Measurements from ENCODE around the gene ERICH6.

ERICH6 gene

DNA sequence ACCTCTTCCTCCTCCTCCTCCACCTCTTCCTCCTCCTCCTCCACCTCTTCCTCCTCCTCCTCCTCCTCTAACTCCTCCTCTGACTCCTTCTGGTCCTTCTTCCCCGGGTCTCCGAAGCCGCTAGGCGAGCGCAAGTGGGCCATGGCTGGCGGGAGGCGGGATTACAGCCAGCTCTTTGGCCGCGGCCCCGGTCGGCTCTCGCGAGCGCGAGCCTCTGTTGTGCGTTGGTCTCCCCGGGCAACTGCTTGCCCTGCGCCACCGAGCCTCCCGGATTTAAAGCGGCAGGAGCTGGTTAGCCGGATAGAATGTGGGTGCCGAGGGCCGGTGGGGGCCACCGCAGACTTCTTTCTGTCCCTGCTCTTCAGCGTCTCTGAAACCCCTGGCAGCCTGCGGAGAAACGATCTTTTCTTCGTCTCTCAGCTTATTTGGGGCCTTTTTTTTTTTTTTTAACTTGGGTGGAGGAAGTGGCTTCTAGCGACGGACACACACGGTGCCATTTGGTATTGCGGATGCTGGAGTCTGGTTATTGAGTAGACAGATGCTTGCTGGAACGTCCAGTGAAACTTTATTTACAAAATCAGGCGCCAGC lies at the start of gene ERICH6:
Gene ERICH6, minus strand, starts transcription at position 165 of the 589 bp plus-strand sequence. Its CDS starts 22 bp downstream, at position 143.
- peak within 1 kb of the TSS; percentile 69 for H3K4me3 ChIP-seq (ENCODE audit: control insufficient read depth, low read depth, low read length)

DNA sequence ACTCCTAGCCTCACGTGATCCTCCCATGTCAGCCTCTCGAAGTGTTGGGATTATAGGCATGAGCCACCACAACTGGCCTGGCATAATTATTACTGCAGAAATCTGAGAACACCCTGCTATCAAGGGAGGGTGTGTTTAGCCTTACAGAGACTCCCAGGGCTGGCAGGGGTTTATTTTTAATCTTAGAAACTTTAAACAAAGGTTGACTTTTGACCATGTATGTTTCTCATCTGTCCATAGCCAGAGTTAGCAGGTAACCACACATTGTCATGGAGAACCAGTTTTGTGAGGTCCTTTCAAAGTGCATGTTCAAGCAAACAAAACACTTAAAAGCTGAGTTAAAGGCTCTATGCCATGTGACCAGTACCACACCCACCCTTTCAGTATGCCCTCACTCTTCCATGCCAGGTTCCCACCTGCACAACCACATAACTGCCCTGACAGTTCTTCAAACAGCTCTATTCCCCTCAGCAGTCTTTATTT lies 48.1 kb upstream of the ERICH6 start:
- TF ChIP-seq, protein P1, sequence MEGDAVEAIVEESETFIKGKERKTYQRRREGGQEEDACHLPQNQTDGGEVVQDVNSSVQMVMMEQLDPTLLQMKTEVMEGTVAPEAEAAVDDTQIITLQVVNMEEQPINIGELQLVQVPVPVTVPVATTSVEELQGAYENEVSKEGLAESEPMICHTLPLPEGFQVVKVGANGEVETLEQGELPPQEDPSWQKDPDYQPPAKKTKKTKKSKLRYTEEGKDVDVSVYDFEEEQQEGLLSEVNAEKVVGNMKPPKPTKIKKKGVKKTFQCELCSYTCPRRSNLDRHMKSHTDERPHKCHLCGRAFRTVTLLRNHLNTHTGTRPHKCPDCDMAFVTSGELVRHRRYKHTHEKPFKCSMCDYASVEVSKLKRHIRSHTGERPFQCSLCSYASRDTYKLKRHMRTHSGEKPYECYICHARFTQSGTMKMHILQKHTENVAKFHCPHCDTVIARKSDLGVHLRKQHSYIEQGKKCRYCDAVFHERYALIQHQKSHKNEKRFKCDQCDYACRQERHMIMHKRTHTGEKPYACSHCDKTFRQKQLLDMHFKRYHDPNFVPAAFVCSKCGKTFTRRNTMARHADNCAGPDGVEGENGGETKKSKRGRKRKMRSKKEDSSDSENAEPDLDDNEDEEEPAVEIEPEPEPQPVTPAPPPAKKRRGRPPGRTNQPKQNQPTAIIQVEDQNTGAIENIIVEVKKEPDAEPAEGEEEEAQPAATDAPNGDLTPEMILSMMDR (IDR thresholded peaks at IDR 0.05; ENCODE audit: control insufficient read depth, insufficient read depth, low read depth, low read length, missing control alignments), result no peak
- DNase-seq (ENCODE audit: low read depth), result no peak
- H3K4me3 ChIP-seq (ENCODE audit: control insufficient read depth, low read depth, low read length), result no peak overlapping the region

More for the DNA sequence above, at the start of gene ERICH6:
- TF ChIP-seq, protein P1 (IDR thresholded peaks at IDR 0.05; ENCODE audit: control insufficient read depth, insufficient read depth, low read depth, low read length, missing control alignments), result peak; percentile 15
- DNase-seq (ENCODE audit: low read depth), result peak; percentile 48

DNA sequence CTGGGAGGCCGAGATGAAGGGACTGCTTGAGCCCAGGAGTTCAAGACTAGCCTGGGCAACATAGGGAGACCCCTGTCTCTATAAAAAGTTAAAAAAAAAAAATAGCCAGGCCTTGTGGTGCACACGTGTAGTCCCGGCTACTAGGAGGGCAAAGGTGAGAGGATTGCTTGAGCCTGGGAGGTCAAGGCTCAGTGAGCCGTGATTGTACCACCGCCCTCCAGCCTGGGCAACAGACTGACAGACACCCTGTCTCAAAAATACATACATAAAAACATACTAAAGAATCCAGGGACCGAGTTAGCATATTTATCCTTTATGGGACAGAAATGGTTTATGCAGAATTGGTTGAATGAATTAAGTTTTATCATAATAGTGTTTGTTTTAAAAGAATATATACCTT lies 45.5 kb upstream of the ERICH6 start:
- H3K4me3 ChIP-seq (ENCODE audit: control insufficient read depth, low read depth, low read length), result no peak overlapping the region
- TF ChIP-seq, protein P1 (IDR thresholded peaks at IDR 0.05; ENCODE audit: control insufficient read depth, insufficient read depth, low read depth, low read length, missing control alignments), result no peak
- DNase-seq (ENCODE audit: low read depth), result no peak

DNA sequence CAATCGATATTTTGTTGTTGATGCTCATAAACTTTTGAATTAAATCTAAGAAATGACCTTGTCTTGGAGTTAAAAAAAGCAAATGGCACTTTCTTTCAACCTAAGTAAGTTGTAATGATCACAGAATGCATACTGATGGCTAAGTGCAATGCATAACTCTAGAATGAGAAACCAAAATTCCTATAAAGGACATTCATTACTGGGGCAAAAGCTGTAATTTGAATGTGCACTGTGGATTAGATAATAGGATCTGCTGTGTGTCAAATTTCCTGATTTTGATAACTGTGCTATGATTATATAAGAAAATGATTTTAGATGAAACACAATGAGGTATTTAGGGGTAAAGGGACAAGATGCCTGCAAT lies 44.9 kb upstream of the ERICH6 start:
- DNase-seq (ENCODE audit: low read depth), result no peak
- H3K4me3 ChIP-seq (ENCODE audit: control insufficient read depth, low read depth, low read length), result no peak overlapping the region
- TF ChIP-seq, protein P1 (IDR thresholded peaks at IDR 0.05; ENCODE audit: control insufficient read depth, insufficient read depth, low read depth, low read length, missing control alignments), result no peak

DNA sequence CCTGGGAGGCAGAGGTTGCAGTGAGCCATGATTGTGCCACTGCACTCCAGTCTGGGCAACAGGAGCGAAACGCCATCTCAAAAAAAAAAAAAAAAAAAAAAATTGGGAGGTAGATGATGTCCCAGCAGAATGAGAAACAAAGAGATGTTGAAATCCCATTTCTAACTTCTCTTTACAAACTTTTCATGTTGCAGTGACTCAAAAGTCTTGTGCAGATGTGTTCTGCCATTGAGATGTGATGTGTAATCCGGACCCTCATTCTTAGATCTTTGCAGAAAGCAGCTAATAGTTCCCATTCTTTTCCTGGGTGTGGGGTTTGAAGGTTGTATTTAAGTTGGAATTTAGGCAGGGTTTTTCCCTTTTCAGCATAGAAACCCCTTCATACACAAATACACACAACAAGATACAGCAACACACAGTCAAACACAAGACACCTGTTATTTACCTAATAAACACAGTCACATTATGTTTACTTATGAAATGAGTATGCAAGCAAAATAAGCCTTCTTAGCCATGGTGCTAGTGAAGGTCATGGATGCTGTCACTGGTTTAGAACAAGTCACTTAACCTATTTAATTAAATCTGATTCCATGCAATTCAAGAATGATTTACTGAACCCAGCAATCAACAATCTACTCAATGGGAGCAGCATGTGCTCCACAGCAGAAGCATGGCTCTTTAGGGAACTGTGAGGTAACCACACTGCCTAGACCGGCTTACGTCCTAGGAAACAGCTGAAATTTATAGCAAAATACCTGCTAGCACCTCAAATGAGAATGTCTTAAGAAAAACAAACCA lies 44.4 kb upstream of the ERICH6 start:
- TF ChIP-seq, protein P1 (IDR thresholded peaks at IDR 0.05; ENCODE audit: control insufficient read depth, insufficient read depth, low read depth, low read length, missing control alignments), result no peak
- no peak for DNase-seq (ENCODE audit: low read depth)
- no peak overlapping the region for H3K4me3 ChIP-seq (ENCODE audit: control insufficient read depth, low read depth, low read length)

DNA sequence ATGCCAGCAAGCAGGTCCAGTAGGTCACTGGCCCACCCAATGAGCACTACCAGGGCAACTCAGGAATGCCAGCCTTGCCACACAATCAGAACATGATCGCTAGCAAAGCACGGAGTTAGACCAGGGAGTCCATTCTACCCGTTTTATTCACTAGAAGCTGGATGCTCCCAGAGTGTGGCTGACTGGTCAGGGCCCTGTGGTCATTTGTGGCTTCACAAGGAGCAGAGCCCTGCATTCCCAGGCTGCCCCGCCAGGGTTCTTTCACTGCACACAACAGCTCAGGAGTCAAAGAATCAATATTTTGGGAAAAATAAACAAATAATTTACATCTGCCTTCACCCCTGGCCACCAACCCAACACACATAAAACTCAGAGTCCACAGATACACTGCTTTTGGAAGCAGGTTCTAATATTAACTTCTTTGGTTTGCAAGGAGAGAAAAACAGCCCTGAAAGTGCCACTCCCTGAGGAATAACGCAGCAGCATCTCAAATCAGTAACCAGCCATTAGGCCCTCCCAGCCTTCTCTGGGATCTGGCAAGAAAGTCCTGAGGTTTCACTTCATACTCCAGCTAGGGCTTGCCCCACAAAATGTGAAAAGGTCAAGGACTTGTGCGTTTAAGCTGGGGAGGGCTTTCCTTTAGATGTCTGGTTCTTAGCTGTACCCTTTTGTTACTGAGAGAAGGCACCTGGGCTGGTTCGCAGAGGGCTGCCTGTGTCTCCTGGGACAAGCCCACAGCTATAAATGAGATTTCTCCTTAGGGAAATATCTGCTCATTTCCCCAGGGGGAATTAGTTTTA lies 43.3 kb upstream of the ERICH6 start:
- no peak for DNase-seq (ENCODE audit: low read depth)
- TF ChIP-seq, protein P1 (IDR thresholded peaks at IDR 0.05; ENCODE audit: control insufficient read depth, insufficient read depth, low read depth, low read length, missing control alignments), result no peak
- H3K4me3 ChIP-seq (ENCODE audit: control insufficient read depth, low read depth, low read length), result no peak overlapping the region

Data from AG09309 (cell line).